SK-N-SH (cell line): ENCODE results near the gene ADPRHL1. TPM values are rescaled to one million over a fixed set of nuclear protein-coding genes. Genes with fewer than 3 reads are reported as not detected.

Experiments used
- CTCF ChIA-PET: fragments of 300-600, 350-600 bp; formaldehyde crosslinking; extraction: SDS; loops from one replicate; lab custom pipeline; 2021; lab: Yijun Ruan, JAX
- POLR2A ChIA-PET: fragments of 350-600 bp; sonication (Branson Sonifier 250); formaldehyde crosslinking; extraction: SDS; loops from one replicate; lab custom pipeline; 2020; ENCODE audit warnings: antibody characterized with exemption, inconsistent platforms; lab: Yijun Ruan, JAX
- DNase-seq: peaks from one replicate; pipeline ENCODE4 v3.0.0; 2012
- H2AFZ ChIP-seq: fragments of 200-600 bp; sonication (generic); 2 replicates; pipeline ENCODE4 v1.8.1; 2016; ENCODE audit warnings: antibody characterized with exemption, mild to moderate bottlenecking, low read depth
- H3F3A ChIP-seq: fragments of 200-600 bp; sonication (generic); replicated peaks from 2 replicates; pipeline ENCODE3; 2016; ENCODE audit warnings: antibody characterized with exemption, mild to moderate bottlenecking; ENCODE audit not compliant: insufficient read depth
- H3K27ac ChIP-seq, 2 experiments: fragments of 200-500 bp in 1 of 2; fragments of 200-600 bp in 1 of 2; sonication (Bioruptor generic) in 1 of 2; sonication (generic), shearing (Covaris generic) in 1 of 2; 2 replicates each; pipeline versions ENCODE4 v1.5.1 to v1.6.1; 2014 to 2016; ENCODE audit warnings: low read depth in 2 of 2, inconsistent platforms in 1 of 2, low read length in 1 of 2, mild to moderate bottlenecking in 1 of 2, mixed read lengths in 1 of 2
- H3K27me3 ChIP-seq: fragments of 200-600 bp; sonication (generic), shearing (Covaris generic); 2 replicates; pipeline ENCODE4 v1.6.1; 2016; ENCODE audit warnings: mixed run types; ENCODE audit not compliant: insufficient read depth
- H3K36me3 ChIP-seq, 2 experiments: fragments of 200-500 bp in 1 of 2; fragments of 200-600 bp in 1 of 2; sonication (Bioruptor generic) in 1 of 2; sonication (generic) in 1 of 2; replicated peaks in 1 of 2; 2 replicates each; pipeline versions ENCODE3 to v1.5.1; 2014 to 2016; ENCODE audit warnings: low read length in 1 of 2, mild to moderate bottlenecking in 1 of 2; ENCODE audit not compliant: insufficient read depth in 2 of 2, control insufficient read depth in 1 of 2
- H3K4me1 ChIP-seq, 2 experiments: fragments of 200-500 bp in 1 of 2; fragments of 200-600 bp in 1 of 2; sonication (Bioruptor generic) in 1 of 2; sonication (generic), shearing (Covaris generic) in 1 of 2; 2 replicates each; pipeline versions ENCODE4 v1.5.1 to v1.6.1; 2014 to 2016; ENCODE audit warnings: low read depth in 1 of 2, low read length in 1 of 2, mixed run types in 1 of 2; ENCODE audit not compliant: insufficient read depth in 2 of 2, control insufficient read depth in 1 of 2
- H3K4me2 ChIP-seq: fragments of 200-600 bp; sonication (generic), shearing (Covaris generic); 2 replicates; pipeline ENCODE4 v1.6.1; 2017; ENCODE audit warnings: mixed run types
- H3K4me3 ChIP-seq, 2 experiments: fragments of 200-500 bp in 1 of 2; fragments of 200-600 bp in 1 of 2; sonication (Bioruptor generic) in 1 of 2; sonication (generic), shearing (Covaris generic) in 1 of 2; 2 replicates each; pipeline versions ENCODE4 v1.5.1 to v1.8.1; 2014 to 2016; ENCODE audit warnings: low read depth in 2 of 2, inconsistent platforms in 1 of 2, low read length in 1 of 2, mild to moderate bottlenecking in 1 of 2, mixed read lengths in 1 of 2, moderate library complexity in 1 of 2
- H3K79me2 ChIP-seq: fragments of 200-600 bp; sonication (generic); 2 replicates; pipeline ENCODE4 v1.8.1; 2017; ENCODE audit warnings: mild to moderate bottlenecking; ENCODE audit not compliant: insufficient read depth
- H3K9ac ChIP-seq: fragments of 200-600 bp; sonication (generic); 2 replicates; pipeline ENCODE4 v1.6.1; 2017; ENCODE audit warnings: mixed run types
- H3K9me2 ChIP-seq: fragments of 200-600 bp; sonication (generic); 2 replicates; pipeline ENCODE4 v1.6.1; 2017; ENCODE audit warnings: mixed run types
- H3K9me3 ChIP-seq: fragments of 200-600 bp; sonication (generic); 2 replicates; pipeline ENCODE4 v1.6.1; 2017; ENCODE audit warnings: mixed run types, mild to moderate bottlenecking, moderate library complexity
- H4K20me1 ChIP-seq: fragments of 200-600 bp; sonication (generic); 2 replicates; pipeline ENCODE4 v1.6.1; 2017; ENCODE audit warnings: mild to moderate bottlenecking, mixed run types; ENCODE audit not compliant: insufficient read depth
- CTCF ChIP-seq: fragments of 200-600 bp; sonication (generic); IDR thresholded peaks from 2 replicates; pipeline ENCODE4 v1.6.1; 2017; ENCODE audit warnings: antibody characterized with exemption, mild to moderate bottlenecking, moderate library complexity
- ELF1 ChIP-seq: IDR thresholded peaks from 2 replicates; pipeline ENCODE4 v1.4.0; 2012
- EZH2phosphoT487 ChIP-seq: fragments of 200-600 bp; sonication (generic); IDR thresholded peaks from 2 replicates; pipeline ENCODE4 v1.6.1; 2017; ENCODE audit warnings: low read depth, mixed run types, mild to moderate bottlenecking, antibody characterized with exemption, moderate library complexity, borderline replicate concordance
- FOXM1 ChIP-seq: IDR thresholded peaks from 2 replicates; pipeline ENCODE4 v1.4.0; 2012; ENCODE audit warnings: low read depth, mild to moderate bottlenecking
- MEF2A ChIP-seq: IDR thresholded peaks from 2 replicates; pipeline ENCODE4 v1.4.0; 2012; ENCODE audit warnings: low read depth, borderline replicate concordance
- MXI1 ChIP-seq: IDR thresholded peaks from 2 replicates; pipeline ENCODE4 v1.6.1; 2012; ENCODE audit warnings: mild to moderate bottlenecking, low read depth, low read length, improper control_type of control experiment
- NFIC ChIP-seq: IDR thresholded peaks from 2 replicates; pipeline ENCODE4 v1.4.0; 2012; ENCODE audit warnings: borderline replicate concordance
- POLR2AphosphoS5 ChIP-seq: IDR thresholded peaks from 2 replicates; pipeline ENCODE4 v1.6.1; 2012; ENCODE audit warnings: low read depth, low read length
- RAD21 ChIP-seq: IDR thresholded peaks from 2 replicates; pipeline ENCODE4 v1.6.1; 2012; ENCODE audit warnings: mild to moderate bottlenecking, low read length
- SMC3 ChIP-seq: IDR thresholded peaks from 2 replicates; pipeline ENCODE4 v1.6.1; 2012; ENCODE audit warnings: low read depth, low read length, improper control_type of control experiment
- TAF1 ChIP-seq: IDR thresholded peaks from 2 replicates; pipeline ENCODE4 v1.6.1; 2012; ENCODE audit warnings: low read depth, mild to moderate bottlenecking, low read length, moderate library complexity, borderline replicate concordance
- USF1 ChIP-seq: IDR thresholded peaks from 2 replicates; pipeline ENCODE4 v1.4.0; 2012; ENCODE audit warnings: low read depth, borderline replicate concordance
- USF2 ChIP-seq: fragments of 150-350 bp; IDR thresholded peaks from 2 replicates; pipeline ENCODE4 v1.6.1; 2017; ENCODE audit warnings: antibody characterized with exemption, low read length, low read depth, borderline replicate concordance
- WGBS: methylation state at CpG from one replicate; pipeline ENCODE4 v1.1.6; 2017; ENCODE audit warnings: low lambda C conversion rate; 5-methylcytosine and 5-hydroxymethylcytosine counted together
- polyA plus RNA-seq, 3 experiments: library from polyadenylated mRNA; depleted of rRNA; stranded (reverse); fragments of >200 nt; gene quantifications; 2 replicates each; pipeline ENCODE4 v1.2.3, GENCODE V29; 2012

The ADPRHL1 gene
- polyA plus RNA-seq, 1 of the 3 experiments (the other 2 are of a cell fraction), result 1.0 TPM

GRCh38 chr13:113458253-113459065 is 5.2 kb upstream of the ADPRHL1 start:
- Histone ChIP-seq H3K4me2 (no peak overlapping the region), H3K4me3 (no peak overlapping the region)
- TF ChIP-seq POLR2AphosphoS5, result no peak
- peak; percentile 29; the same call in 1 of the 2 replicates for TF ChIP-seq SMC3
- TF ChIP-seq RAD21, result peak; percentile 62
- peak; percentile 64 for TF ChIP-seq CTCF
- TF ChIP-seq, all 33 proteins: peak for 3
- no peak overlapping the region for H2AFZ ChIP-seq
- no peaks in the 10 kb centered on the region for H3K79me2 ChIP-seq
- WGBS, result 69% methylated on average over 14 of the region's 23 CpGs
- ChIA-PET CTCF (interaction anchor here (0.7 to 9.0 kb wide), 29 partner anchors 8 to 289 kb away, joined by 3 to 128 read pairs (median 7); partner anchors contain the start of gene DCUN1D2), POLR2A (interaction anchor here (0.6 kb wide), 1 partner anchor 24 kb away, joined by 3 read pairs; no protein-coding TSS in a partner anchor)
- H4K20me1 ChIP-seq, result no peaks in the 10 kb centered on the region
- H3K4me1 ChIP-seq, result peaks cover 0 to 22% of the 10 kb centered on the region in 2 experiments; a peak in 3 of 4 replicates
- H3K27ac ChIP-seq, result peak overlapping the region in 1 of 2 experiments; percentile 36; a peak in 1 of 4 replicates
- no peaks in the 10 kb centered on the region for H3K27me3 ChIP-seq
- no peaks in the 10 kb centered on the region for H3K9me2 ChIP-seq
- no peaks in the 10 kb centered on the region for H3F3A ChIP-seq
- no peak overlapping the region for H3K9ac ChIP-seq
- peaks cover 16 to 72% of the 10 kb centered on the region in 2 experiments for H3K36me3 ChIP-seq
- no peaks in the 10 kb centered on the region for H3K9me3 ChIP-seq
- peak; percentile 89 for DNase-seq

- H3K27ac ChIP-seq, result no peak overlapping the region
- H3K79me2 ChIP-seq, result no peaks in the 10 kb centered on the region
- H3K4me3 ChIP-seq, result no peak overlapping the region
- H3K27me3 ChIP-seq, result no peaks in the 10 kb centered on the region
- no peak overlapping the region for H3K9ac ChIP-seq
- no peaks in the 10 kb centered on the region for H3F3A ChIP-seq
- H3K4me2 ChIP-seq, result no peak overlapping the region
- no peaks in the 10 kb centered on the region for H3K9me2 ChIP-seq
- peaks cover 0 to 27% of the 10 kb centered on the region in 2 experiments; a peak in 3 of 4 replicates for H3K4me1 ChIP-seq
- no peaks in the 10 kb centered on the region for H4K20me1 ChIP-seq
- WGBS, result 98% methylated on average over 27 of the region's 27 CpGs
- CTCF ChIA-PET, result interaction anchor here (0.8 to 9.0 kb wide), 30 partner anchors 7 to 288 kb away, joined by 3 to 128 read pairs (median 6); partner anchors contain the start of gene DCUN1D2
- H3K36me3 ChIP-seq, result peaks cover 24 to 78% of the 10 kb centered on the region in 2 experiments
- DNase-seq, result no peak
- no peak overlapping the region for H2AFZ ChIP-seq
- POLR2A ChIA-PET, result no interaction called here
- H3K9me3 ChIP-seq, result no peaks in the 10 kb centered on the region
- TF ChIP-seq FOXM1 (no peak), POLR2AphosphoS5 (no peak), CTCF (0 out of 2 replicates have a peak, but pooled peaks have one; percentile 18), ELF1 (no peak), EZH2phosphoT487 (no peak), MXI1 (no peak), MEF2A (no peak), USF1 (no peak), TAF1 (no peak), USF2 (no peak), RAD21 (peak; percentile 26), NFIC (no peak)
- TF ChIP-seq, all 33 proteins: peak for 2
Measured at GRCh38 chr13:113457510-113457909, 4.2 kb upstream of the ADPRHL1 start.
